ENCODE measurements around the gene TNS2. TPM values are rescaled to one million over a fixed set of nuclear protein-coding genes. Genes with fewer than 3 reads are reported as not detected.

TNS2 gene
- total and polyA plus RNA-seq, 9 of the 15 experiments (the other 6 are each of a cell fraction or from before 2014, with no cell fraction given): 0.28 to 3.1 (median 1.2) TPM; not detected in 1

DNA sequence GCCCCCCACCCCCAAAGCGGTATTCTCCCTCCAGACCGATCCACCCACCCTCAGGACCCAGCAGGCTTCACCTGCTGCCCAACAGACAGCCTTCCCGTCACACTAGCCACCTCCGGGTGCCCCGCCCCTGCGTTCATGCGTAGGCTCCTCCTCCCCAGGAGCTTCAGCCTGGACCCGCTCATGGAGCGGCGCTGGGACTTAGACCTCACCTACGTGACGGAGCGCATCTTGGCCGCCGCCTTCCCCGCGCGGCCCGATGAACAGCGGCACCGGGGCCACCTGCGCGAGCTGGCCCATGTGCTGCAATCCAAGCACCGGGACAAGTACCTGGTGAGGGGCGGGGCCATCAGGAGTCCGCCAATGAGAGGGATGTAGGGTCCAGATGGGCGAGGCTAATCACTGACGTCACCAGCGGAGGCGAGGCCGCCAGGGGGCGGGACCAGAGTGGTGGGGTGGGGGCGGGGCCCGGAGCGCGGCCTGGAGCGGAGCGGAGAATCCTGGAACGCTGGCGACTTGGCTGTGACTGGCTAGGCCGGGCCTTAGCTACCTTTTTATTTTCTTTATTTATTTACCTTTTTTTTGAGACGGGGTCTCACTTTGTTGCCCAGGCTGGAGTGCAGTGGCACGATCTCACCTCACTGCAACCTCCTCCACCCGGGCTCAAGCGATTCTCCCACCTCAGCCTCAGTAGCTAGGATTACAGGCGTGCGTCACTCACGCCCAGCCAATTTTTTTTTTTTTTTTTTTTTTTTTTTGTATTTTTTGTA lies 4.4 kb downstream of the TNS2 start (continued):
- TF ChIP-seq, protein P1, sequence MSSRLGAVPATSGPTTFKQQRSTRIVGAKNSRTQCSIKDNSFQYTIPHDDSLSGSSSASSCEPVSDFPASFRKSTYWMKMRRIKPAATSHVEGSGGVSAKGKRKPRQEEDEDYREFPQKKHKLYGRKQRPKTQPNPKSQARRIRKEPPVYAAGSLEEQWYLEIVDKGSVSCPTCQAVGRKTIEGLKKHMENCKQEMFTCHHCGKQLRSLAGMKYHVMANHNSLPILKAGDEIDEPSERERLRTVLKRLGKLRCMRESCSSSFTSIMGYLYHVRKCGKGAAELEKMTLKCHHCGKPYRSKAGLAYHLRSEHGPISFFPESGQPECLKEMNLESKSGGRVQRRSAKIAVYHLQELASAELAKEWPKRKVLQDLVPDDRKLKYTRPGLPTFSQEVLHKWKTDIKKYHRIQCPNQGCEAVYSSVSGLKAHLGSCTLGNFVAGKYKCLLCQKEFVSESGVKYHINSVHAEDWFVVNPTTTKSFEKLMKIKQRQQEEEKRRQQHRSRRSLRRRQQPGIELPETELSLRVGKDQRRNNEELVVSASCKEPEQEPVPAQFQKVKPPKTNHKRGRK (tag; IDR thresholded peaks at IDR 0.05): no peak
- no peak for TF ChIP-seq DDX20 (tag; IDR thresholded peaks at IDR 0.05; ENCODE audit: low read depth)
- no peak for TF ChIP-seq TOE1 (IDR thresholded peaks at IDR 0.05; ENCODE audit: borderline replicate concordance)
- no peak for TF ChIP-seq TOE1 (CRISPR knock-in tag; IDR thresholded peaks at IDR 0.05; ENCODE audit: borderline replicate concordance, low read depth)
- TF ChIP-seq E2F3 (CRISPR knock-in tag; IDR thresholded peaks at IDR 0.05): no peak
- no peak for TF ChIP-seq GABPB2 (CRISPR knock-in tag; conservative IDR thresholded peaks at IDR 0.05)
- no peak for TF ChIP-seq PHTF2 (CRISPR knock-in tag; IDR thresholded peaks at IDR 0.05)
- TF ChIP-seq CREBBP (IDR thresholded peaks at IDR 0.05; ENCODE audit: low read depth, low read length): no peak
- TF ChIP-seq, protein P2, sequence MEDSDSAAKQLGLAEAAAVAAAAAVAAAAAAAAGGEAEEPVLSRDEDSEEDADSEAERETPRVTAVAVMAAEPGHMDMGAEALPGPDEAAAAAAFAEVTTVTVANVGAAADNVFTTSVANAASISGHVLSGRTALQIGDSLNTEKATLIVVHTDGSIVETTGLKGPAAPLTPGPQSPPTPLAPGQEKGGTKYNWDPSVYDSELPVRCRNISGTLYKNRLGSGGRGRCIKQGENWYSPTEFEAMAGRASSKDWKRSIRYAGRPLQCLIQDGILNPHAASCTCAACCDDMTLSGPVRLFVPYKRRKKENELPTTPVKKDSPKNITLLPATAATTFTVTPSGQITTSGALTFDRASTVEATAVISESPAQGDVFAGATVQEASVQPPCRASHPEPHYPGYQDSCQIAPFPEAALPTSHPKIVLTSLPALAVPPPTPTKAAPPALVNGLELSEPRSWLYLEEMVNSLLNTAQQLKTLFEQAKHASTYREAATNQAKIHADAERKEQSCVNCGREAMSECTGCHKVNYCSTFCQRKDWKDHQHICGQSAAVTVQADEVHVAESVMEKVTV (CRISPR knock-in tag; IDR thresholded peaks at IDR 0.05): no peak
- TF ChIP-seq, protein P3, sequence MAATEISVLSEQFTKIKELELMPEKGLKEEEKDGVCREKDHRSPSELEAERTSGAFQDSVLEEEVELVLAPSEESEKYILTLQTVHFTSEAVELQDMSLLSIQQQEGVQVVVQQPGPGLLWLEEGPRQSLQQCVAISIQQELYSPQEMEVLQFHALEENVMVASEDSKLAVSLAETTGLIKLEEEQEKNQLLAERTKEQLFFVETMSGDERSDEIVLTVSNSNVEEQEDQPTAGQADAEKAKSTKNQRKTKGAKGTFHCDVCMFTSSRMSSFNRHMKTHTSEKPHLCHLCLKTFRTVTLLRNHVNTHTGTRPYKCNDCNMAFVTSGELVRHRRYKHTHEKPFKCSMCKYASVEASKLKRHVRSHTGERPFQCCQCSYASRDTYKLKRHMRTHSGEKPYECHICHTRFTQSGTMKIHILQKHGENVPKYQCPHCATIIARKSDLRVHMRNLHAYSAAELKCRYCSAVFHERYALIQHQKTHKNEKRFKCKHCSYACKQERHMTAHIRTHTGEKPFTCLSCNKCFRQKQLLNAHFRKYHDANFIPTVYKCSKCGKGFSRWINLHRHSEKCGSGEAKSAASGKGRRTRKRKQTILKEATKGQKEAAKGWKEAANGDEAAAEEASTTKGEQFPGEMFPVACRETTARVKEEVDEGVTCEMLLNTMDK (IDR thresholded peaks at IDR 0.05; ENCODE audit: borderline replicate concordance, insufficient read depth, low read depth, low read length, poor library complexity, severe bottlenecking): no peak
- TF ChIP-seq, protein P4, sequence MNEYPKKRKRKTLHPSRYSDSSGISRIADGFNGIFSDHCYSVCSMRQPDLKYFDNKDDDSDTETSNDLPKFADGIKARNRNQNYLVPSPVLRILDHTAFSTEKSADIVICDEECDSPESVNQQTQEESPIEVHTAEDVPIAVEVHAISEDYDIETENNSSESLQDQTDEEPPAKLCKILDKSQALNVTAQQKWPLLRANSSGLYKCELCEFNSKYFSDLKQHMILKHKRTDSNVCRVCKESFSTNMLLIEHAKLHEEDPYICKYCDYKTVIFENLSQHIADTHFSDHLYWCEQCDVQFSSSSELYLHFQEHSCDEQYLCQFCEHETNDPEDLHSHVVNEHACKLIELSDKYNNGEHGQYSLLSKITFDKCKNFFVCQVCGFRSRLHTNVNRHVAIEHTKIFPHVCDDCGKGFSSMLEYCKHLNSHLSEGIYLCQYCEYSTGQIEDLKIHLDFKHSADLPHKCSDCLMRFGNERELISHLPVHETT (CRISPR knock-in tag; conservative IDR thresholded peaks at IDR 0.05 in 1 of 2, IDR thresholded peaks at IDR 0.05 in 1 of 2): no peak
- TF ChIP-seq CBFA2T2 (conservative IDR thresholded peaks at IDR 0.05): no peak
- TF ChIP-seq GATAD2B (IDR thresholded peaks at IDR 0.05; ENCODE audit: borderline replicate concordance): no peak
- TF ChIP-seq, protein P5, sequence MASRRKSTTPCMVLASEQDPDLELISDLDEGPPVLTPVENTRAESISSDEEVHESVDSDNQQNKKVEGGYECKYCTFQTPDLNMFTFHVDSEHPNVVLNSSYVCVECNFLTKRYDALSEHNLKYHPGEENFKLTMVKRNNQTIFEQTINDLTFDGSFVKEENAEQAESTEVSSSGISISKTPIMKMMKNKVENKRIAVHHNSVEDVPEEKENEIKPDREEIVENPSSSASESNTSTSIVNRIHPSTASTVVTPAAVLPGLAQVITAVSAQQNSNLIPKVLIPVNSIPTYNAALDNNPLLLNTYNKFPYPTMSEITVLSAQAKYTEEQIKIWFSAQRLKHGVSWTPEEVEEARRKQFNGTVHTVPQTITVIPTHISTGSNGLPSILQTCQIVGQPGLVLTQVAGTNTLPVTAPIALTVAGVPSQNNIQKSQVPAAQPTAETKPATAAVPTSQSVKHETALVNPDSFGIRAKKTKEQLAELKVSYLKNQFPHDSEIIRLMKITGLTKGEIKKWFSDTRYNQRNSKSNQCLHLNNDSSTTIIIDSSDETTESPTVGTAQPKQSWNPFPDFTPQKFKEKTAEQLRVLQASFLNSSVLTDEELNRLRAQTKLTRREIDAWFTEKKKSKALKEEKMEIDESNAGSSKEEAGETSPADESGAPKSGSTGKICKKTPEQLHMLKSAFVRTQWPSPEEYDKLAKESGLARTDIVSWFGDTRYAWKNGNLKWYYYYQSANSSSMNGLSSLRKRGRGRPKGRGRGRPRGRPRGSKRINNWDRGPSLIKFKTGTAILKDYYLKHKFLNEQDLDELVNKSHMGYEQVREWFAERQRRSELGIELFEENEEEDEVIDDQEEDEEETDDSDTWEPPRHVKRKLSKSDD (conservative IDR thresholded peaks at IDR 0.05; ENCODE audit: low read length): no peak
- TF ChIP-seq ADNP (tag; IDR thresholded peaks at IDR 0.05): no peak
- TF ChIP-seq KDM4B (IDR thresholded peaks at IDR 0.05; ENCODE audit: borderline replicate concordance in 2 of 2, low read depth in 1 of 2): no peak
- TF ChIP-seq SRSF9 (IDR thresholded peaks at IDR 0.05; ENCODE audit: borderline replicate concordance, low read depth, low read length): no peak
